SK-N-SH (cell line): ENCODE measurements around the gene ADAMTS14. TPM values are rescaled to one million over a fixed set of nuclear protein-coding genes. Genes with fewer than 3 reads are reported as not detected.

ENCODE experiments used
- CTCF ChIA-PET: fragments of 300-600, 350-600 bp; formaldehyde crosslinking; extraction: SDS; loops from one replicate; lab custom pipeline; 2021; lab: Yijun Ruan, JAX
- POLR2A ChIA-PET: fragments of 350-600 bp; sonication (Branson Sonifier 250); formaldehyde crosslinking; extraction: SDS; loops from one replicate; lab custom pipeline; 2020; ENCODE audit warnings: antibody characterized with exemption, inconsistent platforms; lab: Yijun Ruan, JAX
- DNase-seq: peaks from one replicate; pipeline ENCODE4 v3.0.0; 2012
- H2AFZ ChIP-seq: fragments of 200-600 bp; sonication (generic); 2 replicates; pipeline ENCODE4 v1.8.1; 2016; ENCODE audit warnings: antibody characterized with exemption, mild to moderate bottlenecking, low read depth
- H3F3A ChIP-seq: fragments of 200-600 bp; sonication (generic); replicated peaks from 2 replicates; pipeline ENCODE3; 2016; ENCODE audit warnings: antibody characterized with exemption, mild to moderate bottlenecking; ENCODE audit not compliant: insufficient read depth
- H3K27ac ChIP-seq, 2 experiments: fragments of 200-500 bp in 1 of 2; fragments of 200-600 bp in 1 of 2; sonication (Bioruptor generic) in 1 of 2; sonication (generic), shearing (Covaris generic) in 1 of 2; 2 replicates each; pipeline versions ENCODE4 v1.5.1 to v1.6.1; 2014 to 2016; ENCODE audit warnings: low read depth in 2 of 2, inconsistent platforms in 1 of 2, low read length in 1 of 2, mild to moderate bottlenecking in 1 of 2, mixed read lengths in 1 of 2
- H3K27me3 ChIP-seq: fragments of 200-600 bp; sonication (generic), shearing (Covaris generic); 2 replicates; pipeline ENCODE4 v1.6.1; 2016; ENCODE audit warnings: mixed run types; ENCODE audit not compliant: insufficient read depth
- H3K36me3 ChIP-seq, 2 experiments: fragments of 200-500 bp in 1 of 2; fragments of 200-600 bp in 1 of 2; sonication (Bioruptor generic) in 1 of 2; sonication (generic) in 1 of 2; replicated peaks in 1 of 2; 2 replicates each; pipeline versions ENCODE3 to v1.5.1; 2014 to 2016; ENCODE audit warnings: low read length in 1 of 2, mild to moderate bottlenecking in 1 of 2; ENCODE audit not compliant: insufficient read depth in 2 of 2, control insufficient read depth in 1 of 2
- H3K4me1 ChIP-seq, 2 experiments: fragments of 200-500 bp in 1 of 2; fragments of 200-600 bp in 1 of 2; sonication (Bioruptor generic) in 1 of 2; sonication (generic), shearing (Covaris generic) in 1 of 2; 2 replicates each; pipeline versions ENCODE4 v1.5.1 to v1.6.1; 2014 to 2016; ENCODE audit warnings: low read depth in 1 of 2, low read length in 1 of 2, mixed run types in 1 of 2; ENCODE audit not compliant: insufficient read depth in 2 of 2, control insufficient read depth in 1 of 2
- H3K4me2 ChIP-seq: fragments of 200-600 bp; sonication (generic), shearing (Covaris generic); 2 replicates; pipeline ENCODE4 v1.6.1; 2017; ENCODE audit warnings: mixed run types
- H3K4me3 ChIP-seq, 2 experiments: fragments of 200-500 bp in 1 of 2; fragments of 200-600 bp in 1 of 2; sonication (Bioruptor generic) in 1 of 2; sonication (generic), shearing (Covaris generic) in 1 of 2; 2 replicates each; pipeline versions ENCODE4 v1.5.1 to v1.8.1; 2014 to 2016; ENCODE audit warnings: low read depth in 2 of 2, inconsistent platforms in 1 of 2, low read length in 1 of 2, mild to moderate bottlenecking in 1 of 2, mixed read lengths in 1 of 2, moderate library complexity in 1 of 2
- H3K79me2 ChIP-seq: fragments of 200-600 bp; sonication (generic); 2 replicates; pipeline ENCODE4 v1.8.1; 2017; ENCODE audit warnings: mild to moderate bottlenecking; ENCODE audit not compliant: insufficient read depth
- H3K9ac ChIP-seq: fragments of 200-600 bp; sonication (generic); 2 replicates; pipeline ENCODE4 v1.6.1; 2017; ENCODE audit warnings: mixed run types
- H3K9me2 ChIP-seq: fragments of 200-600 bp; sonication (generic); 2 replicates; pipeline ENCODE4 v1.6.1; 2017; ENCODE audit warnings: mixed run types
- H3K9me3 ChIP-seq: fragments of 200-600 bp; sonication (generic); 2 replicates; pipeline ENCODE4 v1.6.1; 2017; ENCODE audit warnings: mixed run types, mild to moderate bottlenecking, moderate library complexity
- H4K20me1 ChIP-seq: fragments of 200-600 bp; sonication (generic); 2 replicates; pipeline ENCODE4 v1.6.1; 2017; ENCODE audit warnings: mild to moderate bottlenecking, mixed run types; ENCODE audit not compliant: insufficient read depth
- ELF1 ChIP-seq: IDR thresholded peaks from 2 replicates; pipeline ENCODE4 v1.4.0; 2012
- EZH2phosphoT487 ChIP-seq: fragments of 200-600 bp; sonication (generic); IDR thresholded peaks from 2 replicates; pipeline ENCODE4 v1.6.1; 2017; ENCODE audit warnings: low read depth, mixed run types, mild to moderate bottlenecking, antibody characterized with exemption, moderate library complexity, borderline replicate concordance
- FOSL2 ChIP-seq: IDR thresholded peaks from 2 replicates; pipeline ENCODE4 v1.4.0; 2012; ENCODE audit warnings: low read depth, mild to moderate bottlenecking, moderate library complexity, borderline replicate concordance
- GABPA ChIP-seq: IDR thresholded peaks from 2 replicates; pipeline ENCODE4 v1.4.0; 2012; ENCODE audit warnings: low read depth, mild to moderate bottlenecking
- MEF2A ChIP-seq: IDR thresholded peaks from 2 replicates; pipeline ENCODE4 v1.4.0; 2012; ENCODE audit warnings: low read depth, borderline replicate concordance
- NFIC ChIP-seq: IDR thresholded peaks from 2 replicates; pipeline ENCODE4 v1.4.0; 2012; ENCODE audit warnings: borderline replicate concordance
- NRF1 ChIP-seq: IDR thresholded peaks from 2 replicates; pipeline ENCODE4 v1.6.1; 2012; ENCODE audit warnings: low read depth, mild to moderate bottlenecking, low read length
- POLR2AphosphoS5 ChIP-seq: IDR thresholded peaks from 2 replicates; pipeline ENCODE4 v1.6.1; 2012; ENCODE audit warnings: low read depth, low read length
- RAD21 ChIP-seq: IDR thresholded peaks from 2 replicates; pipeline ENCODE4 v1.6.1; 2012; ENCODE audit warnings: mild to moderate bottlenecking, low read length
- RXRA ChIP-seq: IDR thresholded peaks from 2 replicates; pipeline ENCODE4 v1.4.0; 2012; ENCODE audit warnings: low read depth, mild to moderate bottlenecking, borderline replicate concordance
- SMC3 ChIP-seq: IDR thresholded peaks from 2 replicates; pipeline ENCODE4 v1.6.1; 2012; ENCODE audit warnings: low read depth, low read length, improper control_type of control experiment
- TAF1 ChIP-seq: IDR thresholded peaks from 2 replicates; pipeline ENCODE4 v1.6.1; 2012; ENCODE audit warnings: low read depth, mild to moderate bottlenecking, low read length, moderate library complexity, borderline replicate concordance
- USF1 ChIP-seq: IDR thresholded peaks from 2 replicates; pipeline ENCODE4 v1.4.0; 2012; ENCODE audit warnings: low read depth, borderline replicate concordance
- YY1 ChIP-seq: IDR thresholded peaks from 2 replicates; pipeline ENCODE4 v1.4.0; 2012; ENCODE audit warnings: low read depth, mild to moderate bottlenecking
- WGBS: methylation state at CpG from one replicate; pipeline ENCODE4 v1.1.6; 2017; ENCODE audit warnings: low lambda C conversion rate; 5-methylcytosine and 5-hydroxymethylcytosine counted together
- polyA plus RNA-seq, 3 experiments: library from polyadenylated mRNA; depleted of rRNA; stranded (reverse); fragments of >200 nt; gene quantifications; 2 replicates each; pipeline ENCODE4 v1.2.3, GENCODE V29; 2012
- TF ChIP-seq, protein P1 (sequence below): fragments of 150-350 bp; IDR thresholded peaks from 2 replicates; pipeline ENCODE4 v1.6.1; 2017; ENCODE audit warnings: antibody characterized with exemption, low read length, low read depth, borderline replicate concordance
- TF ChIP-seq, protein P2 (sequence below): fragments of 150-350 bp; IDR thresholded peaks from 2 replicates; pipeline ENCODE4 v1.6.1; 2016; ENCODE audit warnings: mild to moderate bottlenecking, low read depth, low read length
- TF ChIP-seq, protein P3 (sequence below): IDR thresholded peaks from 2 replicates; pipeline ENCODE4 v1.4.0; 2012; ENCODE audit warnings: low read depth
- TF ChIP-seq, protein P4 (sequence below): fragments of 200-600 bp; sonication (generic); IDR thresholded peaks from 2 replicates; pipeline ENCODE4 v1.6.1; 2017; ENCODE audit warnings: antibody characterized with exemption, mild to moderate bottlenecking, moderate library complexity

The ADAMTS14 gene
- polyA plus RNA-seq, 1 of the 3 experiments (the other 2 are of a cell fraction): 1.1 TPM

GRCh38 chr10:70673929-70674559 is 1.7 kb downstream of the ADAMTS14 start (continued):
- TF ChIP-seq, protein P1, sequence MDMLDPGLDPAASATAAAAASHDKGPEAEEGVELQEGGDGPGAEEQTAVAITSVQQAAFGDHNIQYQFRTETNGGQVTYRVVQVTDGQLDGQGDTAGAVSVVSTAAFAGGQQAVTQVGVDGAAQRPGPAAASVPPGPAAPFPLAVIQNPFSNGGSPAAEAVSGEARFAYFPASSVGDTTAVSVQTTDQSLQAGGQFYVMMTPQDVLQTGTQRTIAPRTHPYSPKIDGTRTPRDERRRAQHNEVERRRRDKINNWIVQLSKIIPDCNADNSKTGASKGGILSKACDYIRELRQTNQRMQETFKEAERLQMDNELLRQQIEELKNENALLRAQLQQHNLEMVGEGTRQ: no peak
- TF ChIP-seq RXRA: no peak
- TF ChIP-seq NRF1: no peak
- TF ChIP-seq TAF1: no peak
- TF ChIP-seq MEF2A: no peak

DNA sequence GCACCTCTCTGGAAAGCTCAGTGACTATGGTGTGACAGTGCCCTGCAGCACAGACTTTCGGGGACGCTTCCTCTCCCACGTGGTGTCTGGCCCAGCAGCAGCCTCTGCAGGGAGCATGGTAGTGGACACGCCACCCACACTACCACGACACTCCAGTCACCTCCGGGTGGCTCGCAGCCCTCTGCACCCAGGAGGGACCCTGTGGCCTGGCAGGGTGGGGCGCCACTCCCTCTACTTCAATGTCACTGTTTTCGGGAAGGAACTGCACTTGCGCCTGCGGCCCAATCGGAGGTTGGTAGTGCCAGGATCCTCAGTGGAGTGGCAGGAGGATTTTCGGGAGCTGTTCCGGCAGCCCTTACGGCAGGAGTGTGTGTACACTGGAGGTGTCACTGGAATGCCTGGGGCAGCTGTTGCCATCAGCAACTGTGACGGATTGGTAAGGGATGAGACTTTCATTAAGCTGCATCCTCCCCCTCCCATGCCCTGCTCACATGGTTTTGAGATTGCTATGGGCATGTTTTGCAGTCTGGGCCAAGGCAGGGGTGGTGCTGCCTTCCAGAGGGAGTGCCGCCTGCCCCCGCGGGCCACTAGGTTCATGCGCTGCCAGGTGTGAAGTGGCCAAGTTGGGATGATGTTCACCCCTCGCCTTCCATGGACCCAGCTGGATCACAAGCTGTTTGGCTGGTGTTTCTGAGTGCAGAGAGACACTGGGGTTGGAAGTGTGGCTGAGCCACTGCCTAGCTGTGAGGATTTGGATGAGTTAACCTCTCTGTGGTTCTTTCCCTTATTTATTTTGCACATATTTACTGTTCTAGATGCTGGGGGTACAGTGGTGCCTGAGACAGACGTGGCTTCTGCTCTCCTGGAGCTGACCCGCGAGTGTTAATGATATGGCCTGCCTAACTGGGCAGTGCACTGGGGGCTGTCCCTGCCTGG is 2.5 kb downstream of the ADAMTS14 start:
- Histone ChIP-seq H3K9me2 (no peaks in the 10 kb centered on the region), H3K4me2 (no peak overlapping the region), H3K36me3 (no peaks in the 10 kb centered on the region), H3K27me3 (no peaks in the 10 kb centered on the region), H3K4me1 (peaks cover 12 to 55% of the 10 kb centered on the region in 2 experiments; a peak in 3 of 4 replicates), H3K27ac (no peak overlapping the region; a peak in 1 of 4 replicates), H3K4me3 (no peak overlapping the region), H3F3A (peaks cover 12% of the 10 kb centered on the region), H3K9me3 (no peaks in the 10 kb centered on the region), H2AFZ (no peak overlapping the region), H4K20me1 (no peaks in the 10 kb centered on the region), H3K79me2 (no peaks in the 10 kb centered on the region), H3K9ac (no peak overlapping the region)
- CTCF ChIA-PET: interaction anchor here (1.0 to 1.8 kb wide), 2 partner anchors 90 to 125 kb away, joined by 4 read pairs; no protein-coding TSS in a partner anchor
- 93% methylated on average over 13 of the region's 24 CpGs for WGBS
- TF ChIP-seq GABPA (no peak), NFIC (no peak), FOSL2 (no peak), SMC3 (no peak)
- POLR2A ChIA-PET: no interaction called here
- DNase-seq: no peak

GRCh38 chr10:70675496-70676161 is 3.3 kb downstream of the ADAMTS14 start:
- POLR2A ChIA-PET: interaction anchor here (1.5 kb wide), 1 partner anchor 18 kb away, joined by 4 read pairs; no protein-coding TSS in a partner anchor
- Histone ChIP-seq H3K9me3 (no peaks in the 10 kb centered on the region), H3F3A (peaks cover 12% of the 10 kb centered on the region), H3K4me2 (no peak overlapping the region), H3K27me3 (no peaks in the 10 kb centered on the region), H2AFZ (no peak overlapping the region), H3K4me3 (no peak overlapping the region), H4K20me1 (no peaks in the 10 kb centered on the region), H3K9ac (no peak overlapping the region), H3K36me3 (no peaks in the 10 kb centered on the region), H3K27ac (no peak overlapping the region), H3K4me1 (peaks cover 12 to 63% of the 10 kb centered on the region in 2 experiments; a peak in 3 of 4 replicates), H3K79me2 (no peaks in the 10 kb centered on the region), H3K9me2 (no peaks in the 10 kb centered on the region)
- 76% methylated on average over 13 of the region's 14 CpGs for WGBS
- no peak for DNase-seq
- CTCF ChIA-PET: interaction anchor here (1.8 kb wide), 1 partner anchor 126 kb away, joined by 4 read pairs; no protein-coding TSS in a partner anchor
- TF ChIP-seq ELF1: no peak
- TF ChIP-seq EZH2phosphoT487: no peak
- no peak for TF ChIP-seq RAD21
- TF ChIP-seq POLR2AphosphoS5: no peak
- no peak for TF ChIP-seq RXRA
- TF ChIP-seq, protein P2, sequence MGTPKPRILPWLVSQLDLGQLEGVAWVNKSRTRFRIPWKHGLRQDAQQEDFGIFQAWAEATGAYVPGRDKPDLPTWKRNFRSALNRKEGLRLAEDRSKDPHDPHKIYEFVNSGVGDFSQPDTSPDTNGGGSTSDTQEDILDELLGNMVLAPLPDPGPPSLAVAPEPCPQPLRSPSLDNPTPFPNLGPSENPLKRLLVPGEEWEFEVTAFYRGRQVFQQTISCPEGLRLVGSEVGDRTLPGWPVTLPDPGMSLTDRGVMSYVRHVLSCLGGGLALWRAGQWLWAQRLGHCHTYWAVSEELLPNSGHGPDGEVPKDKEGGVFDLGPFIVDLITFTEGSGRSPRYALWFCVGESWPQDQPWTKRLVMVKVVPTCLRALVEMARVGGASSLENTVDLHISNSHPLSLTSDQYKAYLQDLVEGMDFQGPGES: no peak
- TF ChIP-seq YY1: no peak
- TF ChIP-seq, protein P3, sequence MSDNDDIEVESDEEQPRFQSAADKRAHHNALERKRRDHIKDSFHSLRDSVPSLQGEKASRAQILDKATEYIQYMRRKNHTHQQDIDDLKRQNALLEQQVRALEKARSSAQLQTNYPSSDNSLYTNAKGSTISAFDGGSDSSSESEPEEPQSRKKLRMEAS: no peak
- TF ChIP-seq USF1: no peak
- TF ChIP-seq, protein P4, sequence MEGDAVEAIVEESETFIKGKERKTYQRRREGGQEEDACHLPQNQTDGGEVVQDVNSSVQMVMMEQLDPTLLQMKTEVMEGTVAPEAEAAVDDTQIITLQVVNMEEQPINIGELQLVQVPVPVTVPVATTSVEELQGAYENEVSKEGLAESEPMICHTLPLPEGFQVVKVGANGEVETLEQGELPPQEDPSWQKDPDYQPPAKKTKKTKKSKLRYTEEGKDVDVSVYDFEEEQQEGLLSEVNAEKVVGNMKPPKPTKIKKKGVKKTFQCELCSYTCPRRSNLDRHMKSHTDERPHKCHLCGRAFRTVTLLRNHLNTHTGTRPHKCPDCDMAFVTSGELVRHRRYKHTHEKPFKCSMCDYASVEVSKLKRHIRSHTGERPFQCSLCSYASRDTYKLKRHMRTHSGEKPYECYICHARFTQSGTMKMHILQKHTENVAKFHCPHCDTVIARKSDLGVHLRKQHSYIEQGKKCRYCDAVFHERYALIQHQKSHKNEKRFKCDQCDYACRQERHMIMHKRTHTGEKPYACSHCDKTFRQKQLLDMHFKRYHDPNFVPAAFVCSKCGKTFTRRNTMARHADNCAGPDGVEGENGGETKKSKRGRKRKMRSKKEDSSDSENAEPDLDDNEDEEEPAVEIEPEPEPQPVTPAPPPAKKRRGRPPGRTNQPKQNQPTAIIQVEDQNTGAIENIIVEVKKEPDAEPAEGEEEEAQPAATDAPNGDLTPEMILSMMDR: no peak
